HG02623 (cell line): ENCODE measurements around the gene PGBD2.
"Not testable (repeated sequence)": the region's sequence is repeated elsewhere in the genome, so short reads cannot be mapped to it uniquely, and the experiment has no call there.

Source experiments
- ATAC-seq: cut with Tn5 transposase; IDR thresholded peaks from one replicate; pipeline ENCODE4 v1.9.1; 2021; ENCODE audit warnings: moderate library complexity; ENCODE audit not compliant: unreplicated experiment

Gene PGBD2

DNA sequence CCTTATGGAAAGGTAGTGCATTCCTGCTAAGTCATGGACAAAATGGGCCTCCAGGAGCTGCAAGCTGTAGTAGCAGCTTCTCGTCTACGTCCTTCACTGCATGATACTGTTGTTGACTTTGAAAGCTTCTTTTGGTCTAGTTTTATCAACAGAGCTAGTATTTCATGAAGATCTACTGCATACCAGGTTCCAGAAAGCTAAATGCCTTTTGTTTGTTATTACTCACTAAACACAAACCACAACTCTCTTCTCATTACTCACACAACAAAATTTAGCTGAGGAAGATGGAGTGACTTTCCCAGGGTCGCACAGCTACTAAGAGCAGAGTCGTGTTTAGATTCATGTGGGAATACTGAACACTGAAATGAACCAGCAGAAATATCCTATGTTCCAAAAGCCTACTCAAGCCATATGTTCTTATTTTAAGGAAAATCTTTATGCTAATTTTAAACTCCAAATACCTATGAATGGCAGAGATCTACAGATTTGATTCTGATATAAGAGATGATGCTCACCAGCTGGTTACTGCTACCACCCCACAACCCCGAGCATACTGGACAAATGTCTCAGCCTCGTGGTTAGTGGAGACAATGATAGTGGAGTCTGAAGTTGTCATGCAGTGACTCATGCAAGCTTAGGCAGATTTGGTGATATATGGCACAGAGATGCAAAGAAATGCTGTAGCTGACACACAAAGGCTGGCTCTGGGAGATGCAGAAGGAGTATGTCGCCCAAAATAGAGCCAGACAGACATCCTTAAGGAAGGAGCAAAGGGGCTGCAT, 20.6 kb downstream of the PGBD2 start:
- ATAC-seq: no peak

DNA sequence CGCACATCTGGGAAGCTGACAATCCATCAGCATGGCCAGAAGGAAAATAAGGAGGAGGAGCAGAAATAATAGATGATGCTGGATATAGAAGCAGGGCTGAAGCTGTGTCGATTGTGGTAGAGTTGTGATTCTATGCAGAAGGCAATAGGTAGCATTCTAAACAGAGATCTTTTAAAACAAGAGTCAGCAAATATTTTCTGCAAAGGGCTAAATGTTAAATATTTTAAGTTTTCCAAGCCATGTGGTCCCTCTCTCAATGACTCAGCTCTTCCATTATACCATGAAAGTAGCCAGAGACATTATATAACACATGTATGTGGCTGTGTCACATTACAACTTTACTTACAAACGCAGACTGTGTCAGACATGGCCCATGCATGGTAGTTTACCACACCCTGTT, 21.2 kb downstream of the PGBD2 start:
- ATAC-seq: not testable (repeated sequence)

DNA sequence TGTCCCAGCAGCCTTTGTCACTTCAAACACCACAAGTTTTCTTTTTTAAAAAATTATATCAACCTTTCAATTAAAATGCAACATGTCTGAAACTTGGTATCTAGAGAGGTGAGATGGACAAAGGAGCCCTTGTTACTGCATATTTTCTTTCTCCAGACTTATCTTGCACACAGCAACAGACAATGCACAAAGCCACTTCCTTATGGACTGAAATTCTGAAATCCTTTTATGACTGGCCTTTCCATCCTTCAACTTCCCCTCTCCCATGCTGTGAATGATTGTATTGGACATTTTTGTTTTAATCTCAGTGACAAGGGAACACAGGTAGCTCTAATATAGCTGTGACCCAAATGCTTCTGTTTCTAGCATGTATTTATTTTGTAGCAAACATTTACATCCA, 22.1 kb downstream of the PGBD2 start:
- not testable (repeated sequence) for ATAC-seq

DNA sequence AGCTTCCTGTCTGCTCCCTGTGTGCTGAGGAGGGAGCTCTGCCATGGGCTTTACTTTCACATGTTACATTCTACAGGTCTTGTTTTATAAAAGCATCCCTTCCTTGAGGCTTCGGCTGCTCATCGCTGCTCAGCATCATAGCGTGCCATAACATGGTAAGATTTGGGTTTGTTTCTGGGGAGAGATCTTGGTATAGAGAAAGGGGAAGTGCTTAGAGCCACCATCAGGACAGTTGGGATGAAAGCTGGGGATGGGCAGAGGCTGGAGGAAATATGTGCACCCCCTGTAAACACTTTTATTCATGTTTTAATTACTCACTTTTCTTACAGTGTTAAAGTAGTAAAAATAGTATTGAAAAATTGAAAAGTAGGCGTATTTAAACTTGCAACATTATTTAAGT, 24.0 kb downstream of the PGBD2 start:
- ATAC-seq: not testable (repeated sequence)

DNA sequence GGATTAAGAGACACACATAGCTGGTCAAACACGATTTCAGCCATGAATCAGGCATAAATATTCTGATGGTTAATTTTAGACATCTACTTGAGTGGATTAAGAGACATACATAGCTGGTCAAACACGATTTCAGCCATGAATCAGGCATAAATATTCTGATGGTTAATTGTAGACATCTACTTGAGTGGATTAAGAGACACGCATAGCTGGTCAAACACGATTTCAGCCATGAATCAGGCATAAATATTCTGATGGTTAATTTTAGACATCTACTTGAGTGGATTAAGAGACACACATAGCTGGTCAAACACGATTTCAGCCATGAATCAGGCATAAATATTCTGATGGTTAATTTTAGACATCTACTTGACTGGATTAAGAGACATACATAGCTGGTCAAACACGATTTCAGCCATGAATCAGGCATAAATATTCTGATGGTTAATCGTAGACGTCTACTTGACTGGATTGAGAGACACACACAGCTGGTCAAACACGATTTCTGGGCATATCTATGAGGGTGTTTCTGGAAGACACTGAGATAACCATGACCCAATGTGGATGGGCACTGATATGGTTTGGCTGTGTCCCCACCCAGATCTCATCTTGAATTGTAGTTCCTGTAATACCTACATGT, 32.3 kb downstream of the PGBD2 start:
- not testable (repeated sequence) for ATAC-seq

DNA sequence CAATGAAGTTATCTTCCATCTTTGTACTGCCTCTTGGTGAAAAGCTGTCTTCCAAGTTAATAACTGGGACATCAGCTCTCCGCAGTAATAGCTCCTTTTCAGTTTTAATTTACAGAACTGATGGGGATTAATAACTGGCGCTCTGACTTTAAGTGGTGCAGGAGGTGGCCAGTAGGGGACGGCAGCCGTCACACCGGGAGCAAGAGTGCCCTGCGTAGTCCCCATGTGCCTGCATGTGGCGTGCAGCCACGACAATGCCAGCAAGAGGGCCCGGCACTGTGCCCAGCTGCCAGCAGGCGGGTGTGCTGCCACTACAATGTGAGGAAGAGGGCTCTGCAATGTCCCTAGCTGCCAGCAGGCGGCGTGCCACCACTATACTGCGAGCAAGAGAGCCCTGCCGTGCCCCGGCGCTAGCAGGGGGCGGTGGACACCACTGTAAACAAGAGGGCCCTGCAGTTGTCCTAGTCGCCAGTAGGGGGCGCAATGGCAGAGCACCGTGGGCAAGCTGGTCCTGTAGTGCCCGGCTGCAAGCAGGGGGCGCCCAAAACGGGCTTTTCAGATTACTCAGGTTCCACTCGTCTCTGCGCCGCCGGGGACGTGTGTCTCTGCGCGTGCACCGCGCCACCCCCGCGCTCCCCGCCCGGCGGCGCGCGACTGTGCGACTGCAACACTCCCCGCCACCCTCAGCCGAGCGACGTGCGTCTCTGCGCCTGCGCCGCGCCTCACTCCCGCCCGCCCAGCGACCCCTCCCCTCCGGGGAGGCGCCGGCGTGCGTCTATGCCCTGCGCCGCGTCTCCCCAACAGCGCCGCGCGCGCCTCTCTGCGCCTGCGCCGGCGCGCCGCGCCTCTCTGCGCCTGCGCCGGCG, 38.3 kb downstream of the PGBD2 start:
- ATAC-seq: not testable (repeated sequence)

DNA sequence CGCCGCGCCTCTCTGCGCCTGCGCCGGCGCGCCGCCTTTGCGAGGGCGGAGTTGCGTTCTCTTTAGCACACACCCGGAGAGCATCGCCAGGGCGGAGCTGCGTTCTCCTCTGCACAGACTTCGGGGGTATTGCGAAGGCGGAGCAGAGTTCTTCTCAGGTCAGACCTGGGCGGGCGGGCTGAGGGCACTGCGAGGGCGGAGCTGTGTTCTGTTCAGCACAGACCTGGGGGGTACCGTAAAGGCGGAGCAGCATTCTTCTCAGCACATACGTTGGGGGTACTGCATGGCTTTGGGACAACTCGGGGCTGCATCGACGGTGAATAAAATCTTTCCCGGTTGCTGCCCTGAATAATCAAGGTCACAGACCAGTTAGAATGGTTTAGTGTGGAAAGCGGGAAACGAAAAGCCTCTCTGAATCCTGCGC, 39.0 kb downstream of the PGBD2 start:
- not testable (repeated sequence) for ATAC-seq

DNA sequence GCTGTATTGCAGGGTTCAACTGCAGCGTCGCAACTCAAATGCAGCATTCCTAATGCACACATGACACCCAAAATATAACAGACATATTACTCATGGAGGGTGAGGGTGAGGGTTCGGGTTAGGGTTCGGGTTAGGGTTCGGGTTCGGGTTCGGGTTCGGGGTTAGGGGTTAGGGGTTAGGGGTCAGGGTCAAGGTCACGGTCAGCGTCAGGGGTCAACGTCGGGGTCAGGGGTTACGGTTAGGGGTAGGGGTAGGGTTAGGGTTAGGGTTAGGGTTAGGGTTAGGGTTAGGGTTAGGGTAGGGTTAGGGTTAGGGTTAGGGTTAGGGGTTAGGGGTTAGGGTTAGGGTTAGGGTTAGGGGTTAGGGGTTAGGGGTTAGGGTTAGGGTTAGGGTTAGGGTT, 39.4 kb downstream of the PGBD2 start:
- not testable (repeated sequence) for ATAC-seq

DNA sequence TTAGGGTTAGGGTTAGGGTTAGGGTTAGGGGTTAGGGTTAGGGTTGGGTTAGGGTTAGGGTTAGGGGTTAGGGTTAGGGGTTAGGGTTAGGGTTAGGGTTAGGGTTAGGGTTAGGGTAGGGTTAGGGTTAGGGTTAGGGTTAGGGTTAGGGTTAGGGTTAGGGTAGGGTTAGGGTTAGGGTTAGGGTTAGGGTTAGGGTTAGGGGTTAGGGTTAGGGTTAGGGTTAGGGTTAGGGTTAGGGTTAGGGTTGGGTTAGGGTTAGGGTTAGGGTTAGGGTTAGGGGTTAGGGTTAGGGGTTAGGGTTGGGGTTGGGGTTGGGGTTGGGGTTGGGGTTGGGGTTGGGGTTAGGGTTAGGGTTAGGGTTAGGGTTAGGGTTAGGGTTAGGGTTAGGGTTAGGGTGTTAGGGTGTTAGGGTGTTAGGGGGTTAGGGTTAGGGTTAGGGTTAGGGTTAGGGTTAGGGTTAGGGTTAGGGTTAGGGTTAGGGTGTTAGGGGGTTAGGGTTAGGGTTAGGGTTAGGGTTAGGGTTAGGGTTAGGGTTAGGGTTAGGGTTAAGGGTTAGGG, 39.9 kb downstream of the PGBD2 start:
- ATAC-seq: not testable (repeated sequence)
